GM23338 (cell line): ENCODE measurements around the gene FAM78A.

ENCODE experiments used
- CREB1 ChIP-seq: fragments of 250-450 bp; sonication (Bioruptor Pico); IDR thresholded peaks from 2 replicates; pipeline ENCODE4 v1.5.0; 2020; ENCODE audit warnings: low read depth, mild to moderate bottlenecking, moderate library complexity
- EZH2 ChIP-seq: fragments of 200-600 bp; sonication (generic); IDR thresholded peaks from one replicate; pipeline ENCODE4 v1.8.0; 2017; ENCODE audit warnings: antibody characterized with exemption, mild to moderate bottlenecking, low read depth; ENCODE audit not compliant: unreplicated experiment
- EZH2phosphoT487 ChIP-seq: fragments of 200-600 bp; sonication (generic); IDR thresholded peaks from one replicate; pipeline ENCODE4 v1.8.1; 2018; ENCODE audit warnings: antibody characterized with exemption; ENCODE audit not compliant: unreplicated experiment
- POLR2AphosphoS5 ChIP-seq: IDR thresholded peaks from 2 replicates; pipeline ENCODE4 v1.6.1; 2016; ENCODE audit warnings: antibody characterized with exemption, low read depth
- TF ChIP-seq, protein P1 (sequence below), 2 experiments: fragments of 200-600 bp in 1 of 2; sonication (generic) in 1 of 2; conservative IDR thresholded peaks; 2 replicates each; pipeline versions ENCODE4 v1.5.1 to v1.6.1; 2016 to 2017; ENCODE audit warnings: antibody characterized with exemption in 2 of 2, low read depth in 2 of 2, mild to moderate bottlenecking in 2 of 2, moderate library complexity in 1 of 2
- TF ChIP-seq, protein P2 (sequence below): IDR thresholded peaks from one replicate; pipeline ENCODE4 v1.6.1; 2018; ENCODE audit warnings: antibody characterized with exemption; ENCODE audit not compliant: unreplicated experiment
- TF ChIP-seq, protein P3 (sequence below): IDR thresholded peaks from 2 replicates; pipeline ENCODE4 v1.6.1; 2016; ENCODE audit warnings: antibody characterized with exemption

GRCh38 chr9:131240047-131240921 lies 36.0 kb downstream of the FAM78A start:
- TF ChIP-seq, protein P1, sequence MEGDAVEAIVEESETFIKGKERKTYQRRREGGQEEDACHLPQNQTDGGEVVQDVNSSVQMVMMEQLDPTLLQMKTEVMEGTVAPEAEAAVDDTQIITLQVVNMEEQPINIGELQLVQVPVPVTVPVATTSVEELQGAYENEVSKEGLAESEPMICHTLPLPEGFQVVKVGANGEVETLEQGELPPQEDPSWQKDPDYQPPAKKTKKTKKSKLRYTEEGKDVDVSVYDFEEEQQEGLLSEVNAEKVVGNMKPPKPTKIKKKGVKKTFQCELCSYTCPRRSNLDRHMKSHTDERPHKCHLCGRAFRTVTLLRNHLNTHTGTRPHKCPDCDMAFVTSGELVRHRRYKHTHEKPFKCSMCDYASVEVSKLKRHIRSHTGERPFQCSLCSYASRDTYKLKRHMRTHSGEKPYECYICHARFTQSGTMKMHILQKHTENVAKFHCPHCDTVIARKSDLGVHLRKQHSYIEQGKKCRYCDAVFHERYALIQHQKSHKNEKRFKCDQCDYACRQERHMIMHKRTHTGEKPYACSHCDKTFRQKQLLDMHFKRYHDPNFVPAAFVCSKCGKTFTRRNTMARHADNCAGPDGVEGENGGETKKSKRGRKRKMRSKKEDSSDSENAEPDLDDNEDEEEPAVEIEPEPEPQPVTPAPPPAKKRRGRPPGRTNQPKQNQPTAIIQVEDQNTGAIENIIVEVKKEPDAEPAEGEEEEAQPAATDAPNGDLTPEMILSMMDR (conservative IDR thresholded peaks at IDR 0.05; ENCODE audit: low read depth in 2 of 2), result no peak
- TF ChIP-seq, protein P2, sequence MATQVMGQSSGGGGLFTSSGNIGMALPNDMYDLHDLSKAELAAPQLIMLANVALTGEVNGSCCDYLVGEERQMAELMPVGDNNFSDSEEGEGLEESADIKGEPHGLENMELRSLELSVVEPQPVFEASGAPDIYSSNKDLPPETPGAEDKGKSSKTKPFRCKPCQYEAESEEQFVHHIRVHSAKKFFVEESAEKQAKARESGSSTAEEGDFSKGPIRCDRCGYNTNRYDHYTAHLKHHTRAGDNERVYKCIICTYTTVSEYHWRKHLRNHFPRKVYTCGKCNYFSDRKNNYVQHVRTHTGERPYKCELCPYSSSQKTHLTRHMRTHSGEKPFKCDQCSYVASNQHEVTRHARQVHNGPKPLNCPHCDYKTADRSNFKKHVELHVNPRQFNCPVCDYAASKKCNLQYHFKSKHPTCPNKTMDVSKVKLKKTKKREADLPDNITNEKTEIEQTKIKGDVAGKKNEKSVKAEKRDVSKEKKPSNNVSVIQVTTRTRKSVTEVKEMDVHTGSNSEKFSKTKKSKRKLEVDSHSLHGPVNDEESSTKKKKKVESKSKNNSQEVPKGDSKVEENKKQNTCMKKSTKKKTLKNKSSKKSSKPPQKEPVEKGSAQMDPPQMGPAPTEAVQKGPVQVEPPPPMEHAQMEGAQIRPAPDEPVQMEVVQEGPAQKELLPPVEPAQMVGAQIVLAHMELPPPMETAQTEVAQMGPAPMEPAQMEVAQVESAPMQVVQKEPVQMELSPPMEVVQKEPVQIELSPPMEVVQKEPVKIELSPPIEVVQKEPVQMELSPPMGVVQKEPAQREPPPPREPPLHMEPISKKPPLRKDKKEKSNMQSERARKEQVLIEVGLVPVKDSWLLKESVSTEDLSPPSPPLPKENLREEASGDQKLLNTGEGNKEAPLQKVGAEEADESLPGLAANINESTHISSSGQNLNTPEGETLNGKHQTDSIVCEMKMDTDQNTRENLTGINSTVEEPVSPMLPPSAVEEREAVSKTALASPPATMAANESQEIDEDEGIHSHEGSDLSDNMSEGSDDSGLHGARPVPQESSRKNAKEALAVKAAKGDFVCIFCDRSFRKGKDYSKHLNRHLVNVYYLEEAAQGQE, result no peak
- TF ChIP-seq POLR2AphosphoS5 (no peak), EZH2 (no peak), EZH2phosphoT487 (no peak), CREB1 (CRISPR knock-in tag) (no peak)
- TF ChIP-seq, protein P3, sequence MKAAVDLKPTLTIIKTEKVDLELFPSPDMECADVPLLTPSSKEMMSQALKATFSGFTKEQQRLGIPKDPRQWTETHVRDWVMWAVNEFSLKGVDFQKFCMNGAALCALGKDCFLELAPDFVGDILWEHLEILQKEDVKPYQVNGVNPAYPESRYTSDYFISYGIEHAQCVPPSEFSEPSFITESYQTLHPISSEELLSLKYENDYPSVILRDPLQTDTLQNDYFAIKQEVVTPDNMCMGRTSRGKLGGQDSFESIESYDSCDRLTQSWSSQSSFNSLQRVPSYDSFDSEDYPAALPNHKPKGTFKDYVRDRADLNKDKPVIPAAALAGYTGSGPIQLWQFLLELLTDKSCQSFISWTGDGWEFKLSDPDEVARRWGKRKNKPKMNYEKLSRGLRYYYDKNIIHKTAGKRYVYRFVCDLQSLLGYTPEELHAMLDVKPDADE, result no peak
